Measurements from ENCODE around the gene TGFBR1. TPM values are rescaled to one million over a fixed set of nuclear protein-coding genes. Genes with fewer than 3 reads are reported as not detected.

The TGFBR1 gene
- total RNA-seq, 1 experiment from 2014 or later, result 9.5 TPM

GRCh38 chr9:99155736-99156135 lies 50.8 kb downstream of the TGFBR1 start:
- no peaks in the 10 kb centered on the region for H3K79me2 ChIP-seq (ENCODE audit: low read length)
- TF ChIP-seq CTCF (conservative IDR thresholded peaks at IDR 0.05; ENCODE audit: low read depth, low read length), result no peak
- no peak for TF ChIP-seq EZH2phosphoT487 (IDR thresholded peaks at IDR 0.05; ENCODE audit: borderline replicate concordance, low read length)
- no peak for TF ChIP-seq EZH2 (IDR thresholded peaks at IDR 0.05; ENCODE audit: low read length, unreplicated experiment)
- H2AFZ ChIP-seq (ENCODE audit: low read length), result no peak overlapping the region
- H3K36me3 ChIP-seq (ENCODE audit: low read depth, low read length), result no peaks in the 10 kb centered on the region; the same call in 1 of the 2 replicates
- no peak overlapping the region for H3K27ac ChIP-seq (ENCODE audit: low read length)
- CTCF ChIA-PET, result no interaction called here
- no peaks in the 10 kb centered on the region for H3K27me3 ChIP-seq (ENCODE audit: low read length)
- no peak overlapping the region for H3K4me2 ChIP-seq (ENCODE audit: low read length)
- ATAC-seq, result no peak
- H3K4me1 ChIP-seq (ENCODE audit: insufficient read depth, low read length), result no peaks in the 10 kb centered on the region
- POLR2A ChIA-PET (ENCODE audit: unreplicated experiment), result no interaction called here
- no peak overlapping the region for H3K4me3 ChIP-seq (ENCODE audit: low read length)
- DNase-seq, result no peak
- no TSS peak for BruUV-seq (replicated peaks)
- H3K9me2 ChIP-seq (replicated peaks; ENCODE audit: low read length), result no peaks in the 10 kb centered on the region
- no peaks in the 10 kb centered on the region for H4K20me1 ChIP-seq (ENCODE audit: low read length)
- H3F3A ChIP-seq (ENCODE audit: low read length, unreplicated experiment), result no peaks in the 10 kb centered on the region
- H3K9ac ChIP-seq (ENCODE audit: low read length), result no peak overlapping the region
- no peaks in the 10 kb centered on the region for H3K9me3 ChIP-seq (ENCODE audit: low read length)
- intact Hi-C loops (cut with micrococcal nuclease), result no loop called here

- CTCF ChIA-PET, result no interaction called here
- Histone ChIP-seq H3K9me2 (replicated peaks; ENCODE audit: low read length) (no peaks in the 10 kb centered on the region), H2AFZ (ENCODE audit: low read length) (no peak overlapping the region), H3K4me2 (ENCODE audit: low read length) (no peak overlapping the region), H3F3A (ENCODE audit: low read length, unreplicated experiment) (no peaks in the 10 kb centered on the region), H3K79me2 (ENCODE audit: low read length) (no peaks in the 10 kb centered on the region), H3K27me3 (ENCODE audit: low read length) (no peaks in the 10 kb centered on the region), H3K9me3 (ENCODE audit: low read length) (no peaks in the 10 kb centered on the region), H3K9ac (ENCODE audit: low read length) (no peak overlapping the region), H3K36me3 (ENCODE audit: low read depth, low read length) (no peaks in the 10 kb centered on the region), H3K4me3 (ENCODE audit: low read length) (no peak overlapping the region), H4K20me1 (ENCODE audit: low read length) (no peaks in the 10 kb centered on the region), H3K4me1 (ENCODE audit: insufficient read depth, low read length) (no peaks in the 10 kb centered on the region), H3K27ac (ENCODE audit: low read length) (no peak overlapping the region)
- POLR2A ChIA-PET (ENCODE audit: unreplicated experiment), result no interaction called here
- BruUV-seq (replicated peaks), result no TSS peak
- TF ChIP-seq EZH2 (IDR thresholded peaks at IDR 0.05; ENCODE audit: low read length, unreplicated experiment) (no peak), CTCF (conservative IDR thresholded peaks at IDR 0.05; ENCODE audit: low read depth, low read length) (no peak), EZH2phosphoT487 (IDR thresholded peaks at IDR 0.05; ENCODE audit: borderline replicate concordance, low read length) (no peak)
- ATAC-seq, result no peak
- intact Hi-C loops (cut with micrococcal nuclease), result no loop called here
- no peak for DNase-seq
Measured at GRCh38 chr9:99158629-99159028, 53.7 kb downstream of the TGFBR1 start.

- Histone ChIP-seq H3K9ac (ENCODE audit: low read length) (no peak overlapping the region), H3K27ac (ENCODE audit: low read length) (no peak overlapping the region), H3F3A (ENCODE audit: low read length, unreplicated experiment) (no peaks in the 10 kb centered on the region), H3K36me3 (ENCODE audit: low read depth, low read length) (no peaks in the 10 kb centered on the region), H2AFZ (ENCODE audit: low read length) (no peak overlapping the region), H4K20me1 (ENCODE audit: low read length) (no peaks in the 10 kb centered on the region), H3K9me2 (replicated peaks; ENCODE audit: low read length) (no peaks in the 10 kb centered on the region), H3K4me2 (ENCODE audit: low read length) (no peak overlapping the region), H3K79me2 (ENCODE audit: low read length) (no peaks in the 10 kb centered on the region), H3K4me1 (ENCODE audit: insufficient read depth, low read length) (no peaks in the 10 kb centered on the region), H3K4me3 (ENCODE audit: low read length) (no peak overlapping the region), H3K27me3 (ENCODE audit: low read length) (no peaks in the 10 kb centered on the region), H3K9me3 (ENCODE audit: low read length) (no peaks in the 10 kb centered on the region)
- BruUV-seq (replicated peaks), result no TSS peak
- intact Hi-C loops (cut with micrococcal nuclease), result no loop called here
- ChIA-PET CTCF (no interaction called here), POLR2A (ENCODE audit: unreplicated experiment) (no interaction called here)
- ATAC-seq (no peak), DNase-seq (no peak)
- TF ChIP-seq EZH2phosphoT487 (IDR thresholded peaks at IDR 0.05; ENCODE audit: borderline replicate concordance, low read length), result no peak
- no peak for TF ChIP-seq EZH2 (IDR thresholded peaks at IDR 0.05; ENCODE audit: low read length, unreplicated experiment)
- no peak for TF ChIP-seq CTCF (conservative IDR thresholded peaks at IDR 0.05; ENCODE audit: low read depth, low read length)
Measured at GRCh38 chr9:99160173-99160572, 55.3 kb downstream of the TGFBR1 start.
